Calu3 (cell line): ENCODE data around the gene HNF4A. TPM values are rescaled to one million over a fixed set of nuclear protein-coding genes. Genes with fewer than 3 reads are reported as not detected.

Source experiments
- BruUV-seq: library from RNA; stranded (reverse); fragments of 400-500 nt; replicated peaks from 2 replicates; lab custom pipeline; 2021; lab: Mats Ljungman, UMichigan
- CTCF ChIA-PET: fragments of 300-600 bp; sonication (Branson Sonifier 250); formaldehyde crosslinking; loops from one replicate; lab custom pipeline; 2022; ENCODE audit warnings: antibody characterized with exemption; lab: Charles Lee
- DNase-seq: peaks from one replicate; pipeline ENCODE4 v3.0.0; 2022
- H3K27ac Mint-ChIP-seq: one replicate; pipeline ENCODE4 v1.8.0; 2022; ENCODE audit warnings: mixed read lengths; ENCODE audit not compliant: unreplicated experiment
- H3K27me3 Mint-ChIP-seq: one replicate; pipeline ENCODE4 v1.8.0; 2022; ENCODE audit warnings: mixed read lengths; ENCODE audit not compliant: unreplicated experiment
- H3K36me3 Mint-ChIP-seq: one replicate; pipeline ENCODE4 v1.8.0; 2022; ENCODE audit warnings: mild to moderate bottlenecking, moderate library complexity, mixed read lengths; ENCODE audit not compliant: insufficient read depth, unreplicated experiment
- H3K4me1 Mint-ChIP-seq: one replicate; pipeline ENCODE4 v1.8.0; 2022; ENCODE audit warnings: mild to moderate bottlenecking, low read depth, mixed read lengths; ENCODE audit not compliant: unreplicated experiment
- H3K4me3 Mint-ChIP-seq: one replicate; pipeline ENCODE4 v1.8.0; 2022; ENCODE audit warnings: mild to moderate bottlenecking, low read depth, moderate library complexity, mixed read lengths; ENCODE audit not compliant: unreplicated experiment
- H3K9me3 Mint-ChIP-seq: one replicate; pipeline ENCODE4 v1.8.0; 2022; ENCODE audit warnings: low read depth, mixed read lengths; ENCODE audit not compliant: unreplicated experiment
- intact Hi-C: fragments of 100-400 bp; cut with micrococcal nuclease; formaldehyde crosslinking; loops from one replicate; pipeline ENCODE4 v1.10.0; 2022; ENCODE audit not compliant: unreplicated experiment
- total RNA-seq: library from RNA; stranded (reverse); gene quantifications from 2 replicates; pipeline ENCODE4 v1.2.3, GENCODE V29; 2022
- TF ChIP-seq, protein P1 (sequence below): fragments of 200-600 bp; IDR thresholded peaks from one replicate; pipeline ENCODE4 v1.8.0; 2022; ENCODE audit warnings: antibody characterized with exemption; ENCODE audit not compliant: unreplicated experiment

HNF4A gene
- total RNA-seq, 1 experiment from 2014 or later: 27.7 TPM

DNA sequence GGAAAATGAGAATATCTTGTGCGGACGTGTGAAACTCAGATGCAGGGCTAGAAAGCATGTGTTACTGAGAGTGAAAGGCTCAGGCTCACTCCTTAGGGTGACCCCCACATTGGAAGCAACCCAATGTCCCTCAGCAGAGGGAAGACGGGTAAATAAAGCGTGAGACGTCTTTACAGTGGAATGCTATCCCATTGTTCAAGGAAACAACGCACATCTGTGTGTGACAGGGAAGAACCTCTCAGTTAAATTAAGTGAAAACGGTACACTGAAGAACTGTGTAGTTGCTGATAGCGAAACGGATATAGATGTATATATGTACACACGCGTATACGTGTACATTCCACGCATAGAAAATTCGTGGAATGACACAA lies 839 bp downstream of the HNF4A start:
- Mint-ChIP-seq H3K4me1 (peaks cover 35% of the 10 kb centered on the region), H3K36me3 (peaks cover 22% of the 10 kb centered on the region), H3K4me3 (peak overlapping the region; percentile 98), H3K9me3 (no peaks in the 10 kb centered on the region), H3K27me3 (no peaks in the 10 kb centered on the region), H3K27ac (peak overlapping the region; percentile 97)
- CTCF ChIA-PET: interaction anchor here (0.6 to 1.3 kb wide), 6 partner anchors 12 to 327 kb away, joined by 3 to 5 read pairs (median 4); partner anchors contain the start of gene TTPAL
- intact Hi-C loops: no loop called here
- no TSS peak for BruUV-seq
- DNase-seq: no peak
- TF ChIP-seq, protein P1, sequence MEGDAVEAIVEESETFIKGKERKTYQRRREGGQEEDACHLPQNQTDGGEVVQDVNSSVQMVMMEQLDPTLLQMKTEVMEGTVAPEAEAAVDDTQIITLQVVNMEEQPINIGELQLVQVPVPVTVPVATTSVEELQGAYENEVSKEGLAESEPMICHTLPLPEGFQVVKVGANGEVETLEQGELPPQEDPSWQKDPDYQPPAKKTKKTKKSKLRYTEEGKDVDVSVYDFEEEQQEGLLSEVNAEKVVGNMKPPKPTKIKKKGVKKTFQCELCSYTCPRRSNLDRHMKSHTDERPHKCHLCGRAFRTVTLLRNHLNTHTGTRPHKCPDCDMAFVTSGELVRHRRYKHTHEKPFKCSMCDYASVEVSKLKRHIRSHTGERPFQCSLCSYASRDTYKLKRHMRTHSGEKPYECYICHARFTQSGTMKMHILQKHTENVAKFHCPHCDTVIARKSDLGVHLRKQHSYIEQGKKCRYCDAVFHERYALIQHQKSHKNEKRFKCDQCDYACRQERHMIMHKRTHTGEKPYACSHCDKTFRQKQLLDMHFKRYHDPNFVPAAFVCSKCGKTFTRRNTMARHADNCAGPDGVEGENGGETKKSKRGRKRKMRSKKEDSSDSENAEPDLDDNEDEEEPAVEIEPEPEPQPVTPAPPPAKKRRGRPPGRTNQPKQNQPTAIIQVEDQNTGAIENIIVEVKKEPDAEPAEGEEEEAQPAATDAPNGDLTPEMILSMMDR: no peak

DNA sequence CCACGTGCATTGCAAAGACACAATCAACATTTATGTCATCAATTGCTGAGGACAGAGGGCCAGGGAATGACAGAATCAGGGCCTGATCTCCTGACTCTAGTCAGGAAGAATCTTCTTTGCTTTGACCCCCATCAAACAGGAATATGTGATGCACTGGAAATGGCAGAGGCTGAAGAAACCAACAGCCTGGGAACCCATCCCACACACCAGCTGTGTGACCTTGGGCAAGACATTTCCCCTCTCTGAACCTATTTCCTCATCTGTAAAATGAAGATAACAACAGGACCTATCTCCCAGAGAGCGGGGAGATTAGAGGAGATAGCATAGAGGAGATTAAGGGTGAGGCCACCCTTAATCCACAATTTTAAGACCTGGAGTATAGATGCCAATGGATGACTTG lies 1.5 kb downstream of the HNF4A start:
- Mint-ChIP-seq H3K4me3 (peak overlapping the region; percentile 98), H3K9me3 (no peaks in the 10 kb centered on the region), H3K36me3 (peaks cover 22% of the 10 kb centered on the region), H3K27me3 (no peaks in the 10 kb centered on the region), H3K4me1 (peaks cover 35% of the 10 kb centered on the region), H3K27ac (peak overlapping the region; percentile 97)
- CTCF ChIA-PET: no interaction called here
- DNase-seq: no peak
- TF ChIP-seq, protein P1: no peak
- BruUV-seq: no TSS peak
- intact Hi-C loops: no loop called here

- no TSS peak for BruUV-seq
- Mint-ChIP-seq H3K36me3 (peaks cover 22% of the 10 kb centered on the region), H3K4me1 (peaks cover 35% of the 10 kb centered on the region), H3K9me3 (no peaks in the 10 kb centered on the region), H3K27ac (no peak overlapping the region), H3K27me3 (no peaks in the 10 kb centered on the region), H3K4me3 (peak overlapping the region; percentile 98)
- intact Hi-C loops: no loop called here
- CTCF ChIA-PET: interaction anchor here (0.7 kb wide), 1 partner anchor 38 kb away, joined by 3 read pairs; no protein-coding TSS in a partner anchor
- TF ChIP-seq, protein P1: no peak
- no peak for DNase-seq
These were observed 2.1 kb downstream of the HNF4A start for GRCh38 chr20:44357555-44358125.

DNA sequence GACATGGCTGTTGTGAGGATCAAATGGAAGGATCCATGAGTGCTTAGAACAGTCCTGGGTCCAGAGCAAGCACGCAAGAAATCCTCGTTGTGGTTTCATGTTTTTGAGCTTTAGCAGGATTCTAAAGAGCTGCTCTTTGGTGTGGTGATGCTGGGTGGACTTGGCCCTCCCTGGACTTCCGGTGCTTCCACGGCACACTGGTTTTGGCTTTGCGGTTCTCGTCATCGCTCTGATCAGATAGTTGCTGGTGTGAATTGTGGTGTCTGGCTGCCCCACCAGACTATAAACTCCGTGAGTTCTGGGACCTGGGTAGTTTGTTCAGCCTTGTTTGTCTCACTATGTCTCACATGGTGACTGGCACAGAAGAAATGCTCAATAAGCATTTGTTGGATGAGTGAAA lies 3.3 kb downstream of the HNF4A start:
- no peak overlapping the region for H3K4me3 Mint-ChIP-seq

More for the DNA sequence above, 3.3 kb downstream of the HNF4A start:
- TF ChIP-seq, protein P1: no peak
- intact Hi-C loops: no loop called here
- no peak overlapping the region for H3K27ac Mint-ChIP-seq
- BruUV-seq: no TSS peak
- CTCF ChIA-PET: no interaction called here
- no peaks in the 10 kb centered on the region for H3K9me3 Mint-ChIP-seq
- H3K27me3 Mint-ChIP-seq: no peaks in the 10 kb centered on the region
- peaks cover 35% of the 10 kb centered on the region for H3K4me1 Mint-ChIP-seq
- peaks cover 22% of the 10 kb centered on the region for H3K36me3 Mint-ChIP-seq
- no peak for DNase-seq
